ENCODE results near the gene FAM186B. TPM values are rescaled to one million over a fixed set of nuclear protein-coding genes. Genes with fewer than 3 reads are reported as not detected.

The FAM186B gene
- total RNA-seq, 6 experiments from 2014 or later: 0.24 to 1.4 (median 0.71) TPM

- H3K36me3 ChIP-seq: peaks cover 0 to 51% (median 24%) of the 10 kb centered on the region in 4 donors
- no peaks in the 10 kb centered on the region for H3K4me1 ChIP-seq
- peak; percentile 20 to 44 (median 42) for ATAC-seq
- no peak overlapping the region for H3K4me3 ChIP-seq
- intact Hi-C loops (cut with DNase I): no loop called here
- no peaks in the 10 kb centered on the region for H3K27me3 ChIP-seq
- 45% methylated on average over 5 of the region's 7 CpGs for WGBS (ENCODE audit: insufficient coverage, low coverage, low lambda C conversion rate, missing lambda C conversion rate)
- no peaks in the 10 kb centered on the region for H3K9me3 ChIP-seq
- no peak overlapping the region for H3K27ac ChIP-seq
- TF ChIP-seq, protein P1, sequence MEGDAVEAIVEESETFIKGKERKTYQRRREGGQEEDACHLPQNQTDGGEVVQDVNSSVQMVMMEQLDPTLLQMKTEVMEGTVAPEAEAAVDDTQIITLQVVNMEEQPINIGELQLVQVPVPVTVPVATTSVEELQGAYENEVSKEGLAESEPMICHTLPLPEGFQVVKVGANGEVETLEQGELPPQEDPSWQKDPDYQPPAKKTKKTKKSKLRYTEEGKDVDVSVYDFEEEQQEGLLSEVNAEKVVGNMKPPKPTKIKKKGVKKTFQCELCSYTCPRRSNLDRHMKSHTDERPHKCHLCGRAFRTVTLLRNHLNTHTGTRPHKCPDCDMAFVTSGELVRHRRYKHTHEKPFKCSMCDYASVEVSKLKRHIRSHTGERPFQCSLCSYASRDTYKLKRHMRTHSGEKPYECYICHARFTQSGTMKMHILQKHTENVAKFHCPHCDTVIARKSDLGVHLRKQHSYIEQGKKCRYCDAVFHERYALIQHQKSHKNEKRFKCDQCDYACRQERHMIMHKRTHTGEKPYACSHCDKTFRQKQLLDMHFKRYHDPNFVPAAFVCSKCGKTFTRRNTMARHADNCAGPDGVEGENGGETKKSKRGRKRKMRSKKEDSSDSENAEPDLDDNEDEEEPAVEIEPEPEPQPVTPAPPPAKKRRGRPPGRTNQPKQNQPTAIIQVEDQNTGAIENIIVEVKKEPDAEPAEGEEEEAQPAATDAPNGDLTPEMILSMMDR (IDR thresholded peaks at IDR 0.05): peak in 2 of 4 donors; percentile 34 to 35
- no peak for TF ChIP-seq POLR2A (IDR thresholded peaks at IDR 0.05)
- no peak for DNase-seq
Measured at GRCh38 chr12:49557917-49558215, 47.6 kb downstream of the FAM186B start.

GRCh38 chr12:49557187-49557916 lies 48.1 kb downstream of the FAM186B start:
- intact Hi-C loops (cut with DNase I): no loop called here
- ATAC-seq (no peak), DNase-seq (no peak)
- Histone ChIP-seq H3K4me1 (peaks cover 0 to 2% (median 0%) of the 10 kb centered on the region in 4 donors), H3K4me3 (no peak overlapping the region), H3K27ac (no peak overlapping the region), H3K36me3 (peaks cover 0 to 46% (median 22%) of the 10 kb centered on the region in 4 donors), H3K27me3 (no peaks in the 10 kb centered on the region), H3K9me3 (no peaks in the 10 kb centered on the region)
- TF ChIP-seq, protein P1 (IDR thresholded peaks at IDR 0.05): no peak
- TF ChIP-seq POLR2A (IDR thresholded peaks at IDR 0.05): no peak
- WGBS (ENCODE audit: insufficient coverage, low coverage, low lambda C conversion rate, missing lambda C conversion rate): 81% methylated on average over 3 of the region's 18 CpGs

GRCh38 chr12:49556391-49557186 lies 48.9 kb downstream of the FAM186B start:
- intact Hi-C loops (cut with DNase I): no loop called here
- WGBS (ENCODE audit: insufficient coverage, low coverage, low lambda C conversion rate, missing lambda C conversion rate): 49% methylated on average over 7 of the region's 12 CpGs
- no peaks in the 10 kb centered on the region for H3K27me3 ChIP-seq
- DNase-seq (no peak), ATAC-seq (no peak)
- H3K36me3 ChIP-seq: peaks cover 0 to 38% (median 17%) of the 10 kb centered on the region in 4 donors
- H3K4me3 ChIP-seq: no peak overlapping the region
- TF ChIP-seq, protein P1 (IDR thresholded peaks at IDR 0.05): no peak
- no peak for TF ChIP-seq POLR2A (IDR thresholded peaks at IDR 0.05)
- H3K9me3 ChIP-seq: no peaks in the 10 kb centered on the region
- H3K4me1 ChIP-seq: peaks cover 0 to 8% (median 0%) of the 10 kb centered on the region in 4 donors
- no peak overlapping the region for H3K27ac ChIP-seq

GRCh38 chr12:49555631-49556390 lies 49.6 kb downstream of the FAM186B start:
- Histone ChIP-seq H3K36me3 (peaks cover 0 to 34% (median 15%) of the 10 kb centered on the region in 4 donors), H3K9me3 (no peaks in the 10 kb centered on the region), H3K27me3 (no peaks in the 10 kb centered on the region), H3K27ac (no peak overlapping the region), H3K4me1 (peaks cover 0 to 16% (median 0%) of the 10 kb centered on the region in 4 donors), H3K4me3 (no peak overlapping the region)
- DNase-seq: no peak
- WGBS (ENCODE audit: insufficient coverage, low coverage, low lambda C conversion rate, missing lambda C conversion rate): 92% methylated on average over 5 of the region's 18 CpGs
- intact Hi-C loops (cut with DNase I): no loop called here
- no peak for TF ChIP-seq POLR2A (IDR thresholded peaks at IDR 0.05)
- TF ChIP-seq, protein P1 (IDR thresholded peaks at IDR 0.05): no peak
- ATAC-seq: no peak

Data from right lobe of liver (tissue), 6 donors.